ENCODE data around the gene PPFIBP1. TPM values are rescaled to one million over a fixed set of nuclear protein-coding genes. Genes with fewer than 3 reads are reported as not detected.

The PPFIBP1 gene
- total RNA-seq, 1 experiment from 2014 or later, result 1.2 TPM

- Histone ChIP-seq H3K4me3 (ENCODE audit: low read length) (no peak overlapping the region; the same call in 1 of the 2 replicates), H3K27me3 (ENCODE audit: low read length) (no peaks in the 10 kb centered on the region), H3K4me1 (ENCODE audit: low read length) (peaks cover 19% of the 10 kb centered on the region), H3K9me3 (ENCODE audit: low read length) (no peaks in the 10 kb centered on the region), H4K20me1 (ENCODE audit: insufficient read depth, low read depth, low read length) (peaks cover 19% of the 10 kb centered on the region; the same call in 1 of the 2 replicates), H3K4me2 (ENCODE audit: low read depth, low read length, poor library complexity, severe bottlenecking) (peak overlapping the region; percentile 85), H3K79me2 (ENCODE audit: low read length) (peaks cover 37% of the 10 kb centered on the region), H3K36me3 (ENCODE audit: insufficient read depth, low read length) (peaks cover 9% of the 10 kb centered on the region; the same call in 1 of the 2 replicates), H2AFZ (ENCODE audit: low read length) (no peak overlapping the region), H3K27ac (ENCODE audit: low read length) (no peak overlapping the region), H3K9ac (ENCODE audit: low read length) (no peak overlapping the region), H3K9me2 (replicated peaks; ENCODE audit: insufficient read depth, low read length) (no peaks in the 10 kb centered on the region)
- DNase-seq, result no peak
Measured at GRCh38 chr12:27709212-27709931, 185.4 kb downstream of the PPFIBP1 start.

GRCh38 chr12:27709932-27710591 is 186.1 kb downstream of the PPFIBP1 start:
- peak overlapping the region; percentile 98 for H3K4me3 ChIP-seq (ENCODE audit: low read length)
- no peak overlapping the region for H3K27ac ChIP-seq (ENCODE audit: low read length)
- no peaks in the 10 kb centered on the region for H3K9me3 ChIP-seq (ENCODE audit: low read length)
- H3K9ac ChIP-seq (ENCODE audit: low read length), result peak overlapping the region; percentile 94
- no peak for DNase-seq
- H3K36me3 ChIP-seq (ENCODE audit: insufficient read depth, low read length), result peaks cover 13% of the 10 kb centered on the region; the same call in 1 of the 2 replicates
- H3K9me2 ChIP-seq (replicated peaks; ENCODE audit: insufficient read depth, low read length), result no peaks in the 10 kb centered on the region
- H4K20me1 ChIP-seq (ENCODE audit: insufficient read depth, low read depth, low read length), result peaks cover 19% of the 10 kb centered on the region; the same call in 1 of the 2 replicates
- no peaks in the 10 kb centered on the region for H3K27me3 ChIP-seq (ENCODE audit: low read length)
- peaks cover 42% of the 10 kb centered on the region for H3K79me2 ChIP-seq (ENCODE audit: low read length)
- H3K4me2 ChIP-seq (ENCODE audit: low read depth, low read length, poor library complexity, severe bottlenecking), result peak overlapping the region; percentile 85
- H2AFZ ChIP-seq (ENCODE audit: low read length), result peak overlapping the region; percentile 97
- H3K4me1 ChIP-seq (ENCODE audit: low read length), result peaks cover 19% of the 10 kb centered on the region

- Histone ChIP-seq H3K27me3 (ENCODE audit: low read length) (no peaks in the 10 kb centered on the region), H2AFZ (ENCODE audit: low read length) (peak within 1 kb of the TSS; percentile 97), H3K9me2 (replicated peaks; ENCODE audit: insufficient read depth, low read length) (no peaks in the 10 kb centered on the region), H3K79me2 (ENCODE audit: low read length) (peaks cover 49% of the 10 kb centered on the region), H4K20me1 (ENCODE audit: insufficient read depth, low read depth, low read length) (peaks cover 19% of the 10 kb centered on the region; the same call in 1 of the 2 replicates), H3K27ac (ENCODE audit: low read length) (peak within 1 kb of the TSS; percentile 41; the same call in 1 of the 2 replicates), H3K4me3 (ENCODE audit: low read length) (peak within 1 kb of the TSS; percentile 98), H3K9me3 (ENCODE audit: low read length) (no peaks in the 10 kb centered on the region), H3K9ac (ENCODE audit: low read length) (peak within 1 kb of the TSS; percentile 94), H3K4me2 (ENCODE audit: low read depth, low read length, poor library complexity, severe bottlenecking) (peak within 1 kb of the TSS; percentile 85), H3K36me3 (ENCODE audit: insufficient read depth, low read length) (peaks cover 13% of the 10 kb centered on the region; the same call in 1 of the 2 replicates), H3K4me1 (ENCODE audit: low read length) (peaks cover 19% of the 10 kb centered on the region)
- DNase-seq, result peak; percentile 96
Measured at GRCh38 chr12:27710592-27711316, 186.7 kb downstream of the PPFIBP1 start, which contains the start of gene MRPS35. TSS of gene MRPS35 (plus strand) at chr12:27710832. CDS start at chr12:27710844, 12 bp downstream.

- peaks cover 13% of the 10 kb centered on the region; the same call in 1 of the 2 replicates for H3K36me3 ChIP-seq (ENCODE audit: insufficient read depth, low read length)
- peaks cover 19% of the 10 kb centered on the region; the same call in 1 of the 2 replicates for H4K20me1 ChIP-seq (ENCODE audit: insufficient read depth, low read depth, low read length)
- H3K27me3 ChIP-seq (ENCODE audit: low read length), result no peaks in the 10 kb centered on the region
- H3K4me1 ChIP-seq (ENCODE audit: low read length), result peaks cover 19% of the 10 kb centered on the region
- DNase-seq, result peak; percentile 77
- H3K27ac ChIP-seq (ENCODE audit: low read length), result peak overlapping the region; percentile 41; the same call in 1 of the 2 replicates
- H3K9me3 ChIP-seq (ENCODE audit: low read length), result no peaks in the 10 kb centered on the region
- H3K4me2 ChIP-seq (ENCODE audit: low read depth, low read length, poor library complexity, severe bottlenecking), result peak overlapping the region; percentile 85
- H3K79me2 ChIP-seq (ENCODE audit: low read length), result peaks cover 51% of the 10 kb centered on the region
- H2AFZ ChIP-seq (ENCODE audit: low read length), result peak overlapping the region; percentile 97; the same call in 1 of the 2 replicates
- H3K9me2 ChIP-seq (replicated peaks; ENCODE audit: insufficient read depth, low read length), result no peaks in the 10 kb centered on the region
- H3K9ac ChIP-seq (ENCODE audit: low read length), result peak overlapping the region; percentile 94
- H3K4me3 ChIP-seq (ENCODE audit: low read length), result peak overlapping the region; percentile 98
Measured at GRCh38 chr12:27711317-27711682, 187.3 kb downstream of the PPFIBP1 start.

GRCh38 chr12:27711967-27712366 is 188.0 kb downstream of the PPFIBP1 start:
- DNase-seq, result no peak
- Histone ChIP-seq H3K9me2 (replicated peaks; ENCODE audit: insufficient read depth, low read length) (no peaks in the 10 kb centered on the region), H3K27ac (ENCODE audit: low read length) (no peak overlapping the region), H3K9me3 (ENCODE audit: low read length) (no peaks in the 10 kb centered on the region), H3K9ac (ENCODE audit: low read length) (peak overlapping the region; percentile 94), H4K20me1 (ENCODE audit: insufficient read depth, low read depth, low read length) (peaks cover 19% of the 10 kb centered on the region; the same call in 1 of the 2 replicates), H2AFZ (ENCODE audit: low read length) (no peak overlapping the region), H3K27me3 (ENCODE audit: low read length) (no peaks in the 10 kb centered on the region), H3K36me3 (ENCODE audit: insufficient read depth, low read length) (peaks cover 13% of the 10 kb centered on the region; the same call in 1 of the 2 replicates), H3K4me2 (ENCODE audit: low read depth, low read length, poor library complexity, severe bottlenecking) (peak overlapping the region; percentile 85), H3K79me2 (ENCODE audit: low read length) (peaks cover 51% of the 10 kb centered on the region), H3K4me1 (ENCODE audit: low read length) (peaks cover 19% of the 10 kb centered on the region), H3K4me3 (ENCODE audit: low read length) (peak overlapping the region; percentile 98)

GRCh38 chr12:27723212-27723611 is 199.2 kb downstream of the PPFIBP1 start:
- DNase-seq, result no peak

GRCh38 chr12:27730097-27730588 is 206.1 kb downstream of the PPFIBP1 start:
- Histone ChIP-seq H2AFZ (ENCODE audit: low read length) (no peak overlapping the region), H3K36me3 (ENCODE audit: insufficient read depth, low read length) (peaks cover 20% of the 10 kb centered on the region; the same call in 1 of the 2 replicates), H3K4me2 (ENCODE audit: low read depth, low read length, poor library complexity, severe bottlenecking) (no peak overlapping the region), H3K27ac (ENCODE audit: low read length) (no peak overlapping the region), H4K20me1 (ENCODE audit: insufficient read depth, low read depth, low read length) (no peaks in the 10 kb centered on the region), H3K4me3 (ENCODE audit: low read length) (no peak overlapping the region), H3K27me3 (ENCODE audit: low read length) (no peaks in the 10 kb centered on the region), H3K9ac (ENCODE audit: low read length) (no peak overlapping the region), H3K4me1 (ENCODE audit: low read length) (no peaks in the 10 kb centered on the region), H3K9me2 (replicated peaks; ENCODE audit: insufficient read depth, low read length) (no peaks in the 10 kb centered on the region), H3K9me3 (ENCODE audit: low read length) (no peaks in the 10 kb centered on the region), H3K79me2 (ENCODE audit: low read length) (peaks cover 60% of the 10 kb centered on the region)
- DNase-seq, result no peak

More at GRCh38 chr12:27723212-27723611, 199.2 kb downstream of the PPFIBP1 start:
- Histone ChIP-seq H3K9ac (ENCODE audit: low read length) (no peak overlapping the region), H3K27ac (ENCODE audit: low read length) (no peak overlapping the region), H3K9me3 (ENCODE audit: low read length) (no peaks in the 10 kb centered on the region), H3K4me3 (ENCODE audit: low read length) (no peak overlapping the region), H4K20me1 (ENCODE audit: insufficient read depth, low read depth, low read length) (no peaks in the 10 kb centered on the region), H2AFZ (ENCODE audit: low read length) (no peak overlapping the region), H3K27me3 (ENCODE audit: low read length) (no peaks in the 10 kb centered on the region), H3K36me3 (ENCODE audit: insufficient read depth, low read length) (peaks cover 39% of the 10 kb centered on the region; the same call in 1 of the 2 replicates), H3K9me2 (replicated peaks; ENCODE audit: insufficient read depth, low read length) (no peaks in the 10 kb centered on the region), H3K4me1 (ENCODE audit: low read length) (no peaks in the 10 kb centered on the region), H3K79me2 (ENCODE audit: low read length) (peaks cover 62% of the 10 kb centered on the region), H3K4me2 (ENCODE audit: low read depth, low read length, poor library complexity, severe bottlenecking) (no peak overlapping the region)
